Ecto neural progenitor cell (in vitro differentiated cells): ENCODE data around the gene PCDHGC5.

Experiments used
- DNase-seq: peaks from one replicate; pipeline ENCODE4 v3.0.0-alpha.2; 2018; ENCODE audit warnings: low spot score

The PCDHGC5 gene

GRCh38 chr5:141490771-141491170 is 1.9 kb downstream of the PCDHGC5 start:
- no peak for DNase-seq

DNA sequence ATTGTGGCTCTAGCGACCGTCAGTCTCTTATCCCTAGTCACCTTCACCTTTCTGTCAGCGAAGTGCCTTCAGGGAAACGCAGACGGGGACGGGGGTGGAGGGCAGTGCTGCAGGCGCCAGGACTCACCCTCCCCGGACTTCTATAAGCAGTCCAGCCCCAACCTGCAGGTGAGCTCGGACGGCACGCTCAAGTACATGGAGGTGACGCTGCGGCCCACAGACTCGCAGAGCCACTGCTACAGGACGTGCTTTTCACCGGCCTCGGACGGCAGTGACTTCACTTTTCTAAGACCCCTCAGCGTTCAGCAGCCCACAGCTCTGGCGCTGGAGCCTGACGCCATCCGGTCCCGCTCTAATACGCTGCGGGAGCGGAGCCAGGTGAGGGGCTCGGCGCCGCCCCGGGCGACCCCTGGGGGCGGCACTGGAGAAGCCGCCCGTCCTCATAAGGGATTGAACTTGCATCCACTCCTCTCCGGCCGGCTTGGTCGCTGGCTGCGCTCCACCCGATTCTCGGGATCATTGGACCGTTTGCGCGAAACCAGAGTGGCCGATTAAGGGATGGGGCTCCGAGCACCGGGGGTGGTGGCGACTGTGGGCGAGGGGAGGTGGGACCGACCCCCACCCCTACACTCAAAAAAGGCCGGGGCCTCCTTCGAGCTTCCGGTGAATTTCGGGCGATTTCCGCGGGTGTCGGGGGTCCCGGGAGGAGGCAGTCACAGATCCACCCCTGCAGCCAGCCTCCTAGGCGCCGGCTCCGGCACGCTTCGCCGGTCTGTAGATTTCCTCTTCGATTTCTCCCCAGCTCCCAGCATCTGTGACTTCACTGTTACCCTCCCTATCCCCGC is 2.7 kb downstream of the PCDHGC5 start:
- DNase-seq: peak; percentile 55

GRCh38 chr5:141492168-141492885 is 3.4 kb downstream of the PCDHGC5 start:
- DNase-seq: peak; percentile 64

DNA sequence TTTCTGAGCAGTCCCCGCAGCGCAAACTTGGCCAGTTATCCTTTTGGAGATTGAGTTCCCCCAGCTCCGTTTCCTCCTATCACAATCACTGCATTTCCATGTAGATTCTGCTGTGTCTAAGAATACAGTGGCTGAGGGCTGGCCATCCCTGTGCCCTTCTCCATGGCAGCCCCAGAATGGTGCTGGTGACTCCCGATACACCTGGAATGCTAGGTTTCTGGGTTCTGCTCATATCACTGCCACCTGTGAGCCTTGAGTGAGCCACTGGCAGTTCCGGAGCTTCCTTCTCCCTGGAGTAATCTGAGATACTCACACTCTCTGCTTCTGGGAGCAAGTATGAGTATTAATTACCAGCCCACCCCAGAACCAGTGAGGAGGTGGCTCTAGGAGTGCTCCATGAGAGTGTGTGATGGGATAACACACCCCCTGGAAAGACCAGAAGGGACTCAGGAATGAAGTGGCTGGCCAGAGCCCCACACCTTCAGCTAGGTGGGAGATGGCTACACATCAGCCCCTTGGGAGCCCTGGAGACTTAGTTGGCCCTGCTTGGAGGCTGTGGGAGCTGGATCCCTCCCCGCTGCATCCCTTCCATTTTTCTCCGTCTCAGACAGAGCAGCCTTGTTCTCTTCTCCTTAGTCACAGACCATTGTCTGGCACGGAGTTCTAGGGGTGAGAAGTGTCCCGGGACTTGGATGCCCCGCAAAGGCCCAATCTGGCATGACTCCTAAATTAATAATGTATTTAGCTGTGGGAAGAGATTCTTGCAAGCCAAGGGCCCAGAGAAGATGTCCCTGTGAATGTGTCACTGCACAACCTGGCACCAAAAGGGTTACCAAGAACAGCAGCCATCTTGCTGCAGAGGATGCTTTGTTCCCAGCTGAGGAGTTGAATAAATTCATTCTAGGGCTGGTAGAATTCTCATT is 4.9 kb downstream of the PCDHGC5 start:
- no peak for DNase-seq

DNA sequence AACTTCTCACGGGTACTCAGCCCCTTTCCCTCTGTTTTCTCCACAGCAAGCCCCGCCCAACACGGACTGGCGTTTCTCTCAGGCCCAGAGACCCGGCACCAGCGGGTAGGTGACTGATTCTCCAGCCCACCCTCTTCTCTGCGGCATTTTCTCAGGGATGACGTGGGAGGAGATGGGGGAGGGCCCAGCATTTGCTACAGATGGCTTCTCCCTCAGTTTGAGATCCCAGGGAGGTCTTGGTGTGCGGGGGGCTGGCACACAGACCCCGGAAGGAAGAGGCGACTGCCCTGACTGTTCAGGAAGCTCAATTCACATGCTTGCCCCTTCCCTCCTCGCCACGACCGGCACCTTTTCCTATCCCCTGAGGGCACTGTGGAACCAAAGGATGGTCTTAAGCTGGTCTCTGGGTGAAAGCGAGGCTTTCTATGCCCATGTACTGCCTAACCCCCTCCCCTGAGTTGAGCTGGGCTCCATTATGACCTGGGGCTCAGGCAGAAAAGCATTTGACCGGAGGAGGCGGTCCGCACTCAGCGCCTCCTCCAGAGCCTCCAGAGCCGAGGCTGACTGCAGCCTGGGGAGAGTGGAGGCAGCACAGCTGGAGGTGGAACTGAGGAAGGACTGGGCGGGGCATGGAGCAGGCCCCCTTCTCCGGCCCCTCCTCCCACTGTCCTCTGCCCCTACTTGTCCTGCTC is 6.0 kb downstream of the PCDHGC5 start:
- peak; percentile 82 for DNase-seq

- no peak for DNase-seq
Measured at GRCh38 chr5:141495453-141495811, 6.6 kb downstream of the PCDHGC5 start.

GRCh38 chr5:141496038-141496437 is 7.2 kb downstream of the PCDHGC5 start:
- no peak for DNase-seq

DNA sequence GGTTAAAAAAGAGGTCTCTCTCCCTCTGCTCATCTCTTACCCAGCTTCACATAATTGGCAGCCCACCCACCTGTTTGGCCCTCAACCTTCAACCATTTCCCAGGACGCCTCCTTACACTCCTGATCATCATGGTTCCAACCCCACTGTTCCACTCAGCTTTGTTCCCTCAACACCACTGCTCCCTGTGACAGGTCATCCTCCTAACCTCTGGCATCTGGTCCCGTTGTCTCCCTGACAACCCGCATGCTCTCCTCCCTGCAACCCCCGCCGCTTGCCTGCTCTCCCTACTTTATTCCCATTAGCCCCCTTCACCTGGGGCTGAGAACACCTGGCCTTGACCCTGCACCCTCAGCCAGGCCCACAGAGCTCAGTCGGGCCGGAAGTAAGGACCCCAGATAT is 12.9 kb downstream of the PCDHGC5 start:
- no peak for DNase-seq

DNA sequence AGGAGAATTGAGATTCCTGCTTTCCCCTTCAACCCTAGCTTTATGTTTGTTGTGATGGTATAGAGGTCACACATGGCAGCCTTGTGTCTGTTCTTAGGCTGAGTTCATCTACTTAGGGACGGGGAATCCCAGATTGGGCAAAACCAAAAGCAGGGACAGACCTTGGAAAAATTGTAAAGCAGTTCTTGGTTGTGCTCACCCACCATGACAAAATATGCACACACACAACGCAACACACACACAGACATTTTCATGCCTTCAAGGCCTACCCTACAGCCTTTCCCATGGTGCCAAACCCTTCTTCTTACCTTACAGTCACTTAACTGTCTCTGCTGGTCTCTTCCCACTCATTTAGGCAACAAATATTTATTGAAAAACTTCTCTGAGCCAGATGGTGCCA is 14.8 kb downstream of the PCDHGC5 start:
- DNase-seq: no peak

- DNase-seq: no peak
Measured at GRCh38 chr5:141504216-141504615, 15.3 kb downstream of the PCDHGC5 start.

DNA sequence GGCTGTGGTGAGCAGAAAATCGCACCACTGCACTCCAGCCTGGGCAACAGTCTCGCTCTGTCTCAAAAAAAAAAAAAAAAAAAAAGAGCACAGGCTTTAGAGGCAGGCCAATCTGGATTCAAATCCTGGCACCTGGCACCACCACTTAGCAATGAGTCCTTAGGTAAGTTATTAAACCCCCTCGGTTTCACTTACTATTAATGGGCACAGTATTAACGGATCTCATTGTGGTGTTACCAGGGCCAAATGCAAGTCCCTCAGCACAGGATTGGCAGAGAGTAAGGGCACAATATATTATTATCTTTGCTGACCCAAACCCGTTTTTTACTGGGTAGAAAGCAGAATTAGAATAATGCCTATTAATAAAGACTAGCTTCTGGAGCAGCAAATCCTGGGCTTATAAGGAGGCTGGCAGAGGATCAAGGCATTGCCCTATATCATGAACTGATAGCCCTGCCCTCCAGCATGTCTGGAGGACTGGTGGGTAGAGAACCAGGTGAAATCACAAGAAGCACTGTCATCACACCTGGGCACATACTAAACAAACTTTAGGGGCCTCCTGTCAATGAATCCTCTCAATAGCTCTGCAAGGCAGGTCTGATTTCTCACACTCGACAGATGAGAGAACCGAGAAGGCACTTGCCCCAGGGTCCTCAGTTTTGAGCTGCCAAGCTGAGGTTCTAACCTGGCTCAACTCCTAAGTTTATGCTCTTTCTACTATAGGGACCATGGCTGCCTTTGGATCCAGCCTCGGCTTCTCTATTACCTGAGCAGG is 17.7 kb downstream of the PCDHGC5 start:
- DNase-seq: no peak

- DNase-seq: no peak
Measured at GRCh38 chr5:141507387-141508091, 18.7 kb downstream of the PCDHGC5 start.

DNA sequence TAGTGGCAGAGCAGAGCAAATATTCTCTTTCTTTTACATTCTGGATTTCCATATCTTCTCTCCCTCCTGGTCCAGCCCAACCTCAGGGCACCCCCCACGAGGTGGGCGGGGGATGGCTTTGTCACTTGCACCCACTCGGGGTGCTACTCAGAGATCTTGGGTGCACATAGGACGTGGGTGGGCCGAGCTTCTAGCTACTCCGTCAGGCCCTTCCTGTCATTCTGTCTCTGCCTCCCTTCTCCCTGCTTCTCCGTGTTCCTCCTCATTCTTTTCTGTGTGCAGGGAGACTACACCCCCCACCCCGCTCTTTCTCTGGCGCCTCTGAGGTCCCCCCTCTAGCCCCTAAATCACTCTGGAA is 19.5 kb downstream of the PCDHGC5 start:
- DNase-seq: no peak

- peak; percentile 91 for DNase-seq
Measured at GRCh38 chr5:141508798-141509611, 20.1 kb downstream of the PCDHGC5 start.

DNA sequence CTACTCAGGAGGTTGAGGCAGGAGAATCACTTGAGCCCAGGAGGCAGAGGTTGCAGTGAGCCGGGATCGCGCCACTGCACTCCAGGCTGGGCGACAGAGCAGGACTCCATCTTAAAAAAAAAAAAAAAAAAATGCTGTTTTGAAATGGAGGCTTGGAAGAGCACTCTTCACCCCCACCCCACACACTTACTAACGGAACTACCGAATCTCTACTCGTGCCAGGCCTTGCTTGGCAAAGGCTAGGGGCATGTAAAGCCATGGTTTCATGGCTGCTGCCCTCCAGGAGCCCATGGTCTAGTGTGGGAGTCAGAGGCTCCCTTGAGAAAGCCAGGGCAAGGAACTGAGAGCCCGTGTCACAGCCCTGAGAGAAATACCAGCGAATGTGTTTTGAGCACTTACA is 21.3 kb downstream of the PCDHGC5 start:
- no peak for DNase-seq

GRCh38 chr5:141510850-141511601 is 22.1 kb downstream of the PCDHGC5 start:
- DNase-seq: no peak

DNA sequence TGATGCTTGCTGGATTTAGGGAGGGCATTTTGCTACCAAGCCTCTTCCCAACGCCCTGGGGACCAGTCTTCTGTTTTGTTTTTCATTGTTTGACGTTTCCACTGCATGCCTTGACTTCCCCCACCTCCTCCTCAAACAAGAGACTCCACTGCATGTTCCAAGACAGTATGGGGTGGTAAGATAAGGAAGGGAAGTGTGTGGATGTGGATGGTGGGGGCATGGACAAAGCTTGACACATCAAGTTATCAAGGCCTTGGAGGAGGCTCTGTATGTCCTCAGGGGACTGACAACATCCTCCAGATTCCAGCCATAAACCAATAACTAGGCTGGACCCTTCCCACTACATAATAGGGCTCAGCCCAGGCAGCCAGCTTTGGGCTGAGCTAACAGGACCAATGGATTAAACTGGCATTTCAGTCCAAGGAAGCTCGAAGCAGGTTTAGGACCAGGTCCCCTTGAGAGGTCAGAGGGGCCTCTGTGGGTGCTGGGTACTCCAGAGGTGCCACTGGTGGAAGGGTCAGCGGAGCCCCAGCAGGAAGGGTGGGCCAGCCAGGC is 23.0 kb downstream of the PCDHGC5 start:
- DNase-seq: no peak

DNA sequence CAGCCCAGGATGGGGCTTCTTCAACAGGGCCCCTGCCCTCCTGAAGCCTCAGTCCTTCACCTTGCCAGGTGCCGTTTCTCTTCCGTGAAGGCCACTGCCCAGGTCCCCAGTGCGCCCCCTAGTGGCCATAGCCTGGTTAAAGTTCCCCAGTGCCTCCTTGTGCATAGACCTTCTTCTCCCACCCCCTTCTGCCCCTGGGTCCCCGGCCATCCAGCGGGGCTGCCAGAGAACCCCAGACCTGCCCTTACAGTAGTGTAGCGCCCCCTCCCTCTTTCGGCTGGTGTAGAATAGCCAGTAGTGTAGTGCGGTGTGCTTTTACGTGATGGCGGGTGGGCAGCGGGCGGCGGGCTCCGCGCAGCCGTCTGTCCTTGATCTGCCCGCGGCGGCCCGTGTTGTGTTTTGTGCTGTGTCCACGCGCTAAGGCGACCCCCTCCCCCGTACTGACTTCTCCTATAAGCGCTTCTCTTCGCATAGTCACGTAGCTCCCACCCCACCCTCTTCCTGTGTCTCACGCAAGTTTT is 23.6 kb downstream of the PCDHGC5 start:
- DNase-seq: peak; percentile 92
